Adrenal gland (tissue), 12 donors: ENCODE data around the gene ADAMTS4. TPM values are rescaled to one million over a fixed set of nuclear protein-coding genes. Genes with fewer than 3 reads are reported as not detected.

Source experiments
- DNase-seq, 7 donors: peaks; one replicate each; pipeline ENCODE4 v3.0.0-alpha.2; 2019 to 2020
- H3K27ac ChIP-seq, 5 donors: fragments of 200-600 bp; sonication (generic) in 4 of 5; 1 replicate in 3 of 5; 2 replicates in 2 of 5; pipeline versions ENCODE4 v1.5.1 to v1.8.0; 2016 to 2020; ENCODE audit warnings: mild to moderate bottlenecking in 1 of 5
- H3K27me3 ChIP-seq: fragments of 200-600 bp; 2 replicates; pipeline ENCODE4 v1.8.0; 2021
- H3K36me3 ChIP-seq, 2 donors: fragments of 200-600 bp; replicated peaks in 1 of 2; 1 replicate in 1 of 2; 2 replicates in 1 of 2; pipeline versions ENCODE4 v1.5.1 to v1.8.0; 2018 to 2022
- H3K4me1 ChIP-seq, 2 donors: fragments of 200-600 bp; replicated peaks in 1 of 2; 1 replicate in 1 of 2; 2 replicates in 1 of 2; pipeline versions ENCODE4 v1.5.1 to v1.8.0; 2018 to 2021
- H3K4me3 ChIP-seq, 4 donors: fragments of 200-600 bp; sonication (generic) in 3 of 4; one replicate each; pipeline ENCODE4 v1.5.1; 2016 to 2018
- H3K9me3 ChIP-seq, 3 donors: fragments of 200-600 bp; sonication (generic) in 1 of 3; replicated peaks in 1 of 3; 1 replicate in 2 of 3; 2 replicates in 1 of 3; pipeline versions ENCODE4 v1.5.1 to v1.8.0; 2016 to 2021
- POLR2A ChIP-seq, 2 donors: fragments of 450-650 bp; IDR thresholded peaks; one replicate each; pipeline ENCODE4 v1.6.1; 2017; ENCODE audit warnings: antibody characterized with exemption in 2 of 2, mild to moderate bottlenecking in 2 of 2, moderate library complexity in 1 of 2
- WGBS, 4 donors: extraction: QIAGEN DNeasy Blood & Tissue Kit in 2 of 4; methylation state at CpG; one replicate each; pipeline versions ENCODE4 v1.1.5 to v1.1.7; 2013 to 2017; 5-methylcytosine and 5-hydroxymethylcytosine counted together
- intact Hi-C, 2 donors: fragments of 100-400 bp; cut with DNase I; formaldehyde crosslinking; loops; one replicate each; pipeline versions ENCODE4 v1.14.1 to v1.15.0; 2022 to 2023
- polyA plus RNA-seq, 3 donors: library from polyadenylated mRNA; stranded (reverse); fragments of 200-250 nt in 2 of 3; fragments of 350-450 nt in 1 of 3; fragmentation: Illumina TruSeq in 1 of 3; extraction: RNeasy Lipid Tissue Mini Kit (QIAGEN cat#74804) in 1 of 3; gene quantifications; one replicate each; pipeline ENCODE4 v1.2.3, GENCODE V29; 2013 to 2014
- total RNA-seq, 9 donors: library from RNA; depleted of rRNA in 4 of 9; stranded (reverse); fragments of >200 nt in 4 of 9; fragments of 120-200 nt in 1 of 9; fragmentation: NEBNext Ultra II Directional in 1 of 9; extraction: Animal tissue kit (Norgen Biotek cat#: 25700) in 1 of 9; gene quantifications; one replicate each; pipeline versions ENCODE4 v1.1.0 to v1.2.4, GENCODE V29; 2013 to 2023
- TF ChIP-seq, protein P1 (sequence below), 6 experiments: fragments of 450-650 bp in 4 of 6; fragments of 200-600 bp in 2 of 6; sonication (generic) in 1 of 6; IDR thresholded peaks; 1 replicate in 5 of 6; 2 replicates in 1 of 6; pipeline versions ENCODE4 v1.5.1 to v1.8.0; 2016 to 2021; ENCODE audit warnings: antibody characterized with exemption in 6 of 6, mild to moderate bottlenecking in 2 of 6, moderate library complexity in 1 of 6
- donor health status: healthy with polysubstance abuse.
- donor health status: Bipolar disorder and iron deficiency.
- donor health status: DM: yes; HTN: yes; CAD: no.
- donor health status: DM: no; HTN: no; CAD: no.
- donor health status: DM: no; HTN: no; CAD: no.
- donor health status: DM: yes; HTN: yes; CAD: no.

Gene ADAMTS4
- total and polyA plus RNA-seq, 12 donors: 0.67 to 29.2 (median 10.2) TPM

DNA sequence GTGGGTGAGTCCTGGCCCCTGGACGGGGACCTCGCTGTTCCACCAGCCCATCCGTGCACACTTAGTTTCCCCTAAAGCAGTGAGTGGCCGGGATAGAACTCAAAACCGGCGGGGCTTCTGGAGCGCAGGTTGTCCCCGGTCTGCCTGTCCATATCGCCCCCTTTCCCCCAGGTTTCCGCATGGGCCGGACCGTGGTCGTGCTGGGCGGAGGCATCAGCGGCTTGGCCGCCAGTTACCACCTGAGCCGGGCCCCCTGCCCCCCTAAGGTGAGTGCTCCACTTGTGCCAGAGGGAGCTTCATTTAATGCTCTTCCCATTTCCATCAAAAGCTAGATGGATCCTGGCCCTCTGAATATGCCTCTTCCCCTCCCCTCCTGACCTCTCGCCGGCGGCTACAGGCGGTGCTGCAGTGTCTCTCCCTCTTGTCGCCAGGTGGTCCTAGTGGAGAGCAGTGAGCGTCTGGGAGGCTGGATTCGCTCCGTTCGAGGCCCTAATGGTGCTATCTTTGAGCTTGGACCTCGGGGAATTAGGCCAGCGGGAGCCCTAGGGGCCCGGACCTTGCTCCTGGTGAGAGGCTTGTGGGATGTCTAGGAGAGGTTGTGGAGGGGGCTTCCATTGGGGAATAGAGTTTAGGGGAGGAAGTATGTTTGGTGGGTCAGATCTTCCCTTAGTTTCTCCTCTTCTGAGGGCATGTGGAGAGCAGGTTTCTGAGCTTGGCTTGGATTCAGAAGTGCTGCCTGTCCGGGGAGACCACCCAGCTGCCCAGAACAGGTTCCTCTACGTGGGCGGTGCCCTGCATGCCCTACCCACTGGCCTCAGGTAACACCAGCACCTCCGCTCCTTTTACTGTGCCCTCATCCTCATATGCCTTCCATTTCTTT, 31.9 kb downstream of the ADAMTS4 start:
- Histone ChIP-seq H3K27ac (peak overlapping the region in 3 of 5 donors; percentile 32 to 81 (median 77)), H3K36me3 (peaks cover 0 to 58% of the 10 kb centered on the region in 2 donors), H3K9me3 (no peaks in the 10 kb centered on the region), H3K27me3 (no peaks in the 10 kb centered on the region), H3K4me1 (peaks cover 12 to 20% of the 10 kb centered on the region in 2 donors), H3K4me3 (peak overlapping the region in 3 of 4 donors; percentile 54 to 80 (median 56))
- intact Hi-C loops: no loop called here
- no peak for TF ChIP-seq POLR2A (IDR thresholded peaks at IDR 0.05)
- TF ChIP-seq, protein P1, sequence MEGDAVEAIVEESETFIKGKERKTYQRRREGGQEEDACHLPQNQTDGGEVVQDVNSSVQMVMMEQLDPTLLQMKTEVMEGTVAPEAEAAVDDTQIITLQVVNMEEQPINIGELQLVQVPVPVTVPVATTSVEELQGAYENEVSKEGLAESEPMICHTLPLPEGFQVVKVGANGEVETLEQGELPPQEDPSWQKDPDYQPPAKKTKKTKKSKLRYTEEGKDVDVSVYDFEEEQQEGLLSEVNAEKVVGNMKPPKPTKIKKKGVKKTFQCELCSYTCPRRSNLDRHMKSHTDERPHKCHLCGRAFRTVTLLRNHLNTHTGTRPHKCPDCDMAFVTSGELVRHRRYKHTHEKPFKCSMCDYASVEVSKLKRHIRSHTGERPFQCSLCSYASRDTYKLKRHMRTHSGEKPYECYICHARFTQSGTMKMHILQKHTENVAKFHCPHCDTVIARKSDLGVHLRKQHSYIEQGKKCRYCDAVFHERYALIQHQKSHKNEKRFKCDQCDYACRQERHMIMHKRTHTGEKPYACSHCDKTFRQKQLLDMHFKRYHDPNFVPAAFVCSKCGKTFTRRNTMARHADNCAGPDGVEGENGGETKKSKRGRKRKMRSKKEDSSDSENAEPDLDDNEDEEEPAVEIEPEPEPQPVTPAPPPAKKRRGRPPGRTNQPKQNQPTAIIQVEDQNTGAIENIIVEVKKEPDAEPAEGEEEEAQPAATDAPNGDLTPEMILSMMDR (IDR thresholded peaks at IDR 0.05): no peak
- no peak for DNase-seq
- WGBS, 4 donors: 8 to 12% (median 9%) methylated on average over 26 to 33 of the region's 33 CpGs

DNA sequence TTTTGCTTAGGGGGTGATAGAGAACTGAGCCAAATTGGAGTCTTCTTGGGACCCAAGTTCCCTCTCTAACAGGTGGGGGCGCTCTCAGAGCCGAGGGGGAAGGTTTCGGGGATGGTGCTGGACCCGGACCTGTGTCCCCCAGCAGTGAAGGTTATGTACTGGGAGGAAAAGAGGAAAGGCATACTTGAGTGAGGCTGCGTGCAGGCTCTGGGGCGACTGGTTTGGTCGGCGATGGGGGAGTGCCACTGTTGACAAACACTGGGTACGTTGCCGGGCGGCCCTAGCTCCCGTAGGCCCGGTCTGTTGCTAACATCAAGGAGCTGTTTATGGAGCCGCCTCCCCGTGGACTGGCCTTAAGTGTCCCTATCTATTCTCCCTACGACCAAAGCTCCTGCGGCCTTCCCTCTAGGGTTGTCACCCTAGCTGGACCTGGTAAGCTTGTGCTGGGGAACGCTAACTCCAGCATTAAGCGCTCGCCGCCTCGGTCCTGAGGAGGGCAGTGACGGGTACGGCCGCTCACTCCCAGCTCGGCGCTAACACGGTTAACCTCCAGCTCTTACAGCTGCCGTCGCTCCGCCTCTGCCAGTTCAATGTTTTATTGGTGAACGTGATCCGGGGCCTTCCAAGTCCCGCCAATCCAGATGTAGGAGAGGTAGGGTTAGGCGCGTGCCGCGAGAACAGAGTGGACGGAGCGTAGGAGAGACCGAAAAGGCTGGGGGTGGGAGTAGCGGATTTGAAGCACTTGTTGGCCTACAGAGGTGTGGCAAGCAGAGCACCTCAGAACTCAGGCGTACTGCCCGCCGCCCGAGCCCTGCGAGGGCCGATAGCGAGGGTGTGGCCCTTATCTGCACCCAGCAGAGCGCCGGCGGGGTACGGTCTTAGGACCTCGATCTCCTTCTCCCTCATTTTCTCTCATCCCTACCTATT, 32.8 kb downstream of the ADAMTS4 start, which contains the start of gene PPOX:
TSS of gene PPOX (plus strand) at position 685 of the 927 bp plus-strand sequence. CDS start 422 bp downstream, outside the sequence.
- Histone ChIP-seq H3K9me3 (no peaks in the 10 kb centered on the region), H3K36me3 (peaks cover 0 to 52% of the 10 kb centered on the region in 2 donors), H3K27ac (peak within 1 kb of the TSS; percentile 6 to 81 (median 77)), H3K4me1 (peaks cover 12 to 23% of the 10 kb centered on the region in 2 donors), H3K4me3 (peak within 1 kb of the TSS in 3 of 4 donors; percentile 54 to 80 (median 56)), H3K27me3 (no peaks in the 10 kb centered on the region)
- intact Hi-C loops: no loop called here
- TF ChIP-seq POLR2A (IDR thresholded peaks at IDR 0.05): peak in 1 of 2 donors; percentile 78
- TF ChIP-seq, protein P1 (IDR thresholded peaks at IDR 0.05): peak; percentile 9 to 44 (median 34)
- WGBS, 4 donors: 0 to 2% (median 0%) methylated on average over 42 to 54 of the region's 54 CpGs
- DNase-seq: peak; percentile 93 to 99 (median 98)

DNA sequence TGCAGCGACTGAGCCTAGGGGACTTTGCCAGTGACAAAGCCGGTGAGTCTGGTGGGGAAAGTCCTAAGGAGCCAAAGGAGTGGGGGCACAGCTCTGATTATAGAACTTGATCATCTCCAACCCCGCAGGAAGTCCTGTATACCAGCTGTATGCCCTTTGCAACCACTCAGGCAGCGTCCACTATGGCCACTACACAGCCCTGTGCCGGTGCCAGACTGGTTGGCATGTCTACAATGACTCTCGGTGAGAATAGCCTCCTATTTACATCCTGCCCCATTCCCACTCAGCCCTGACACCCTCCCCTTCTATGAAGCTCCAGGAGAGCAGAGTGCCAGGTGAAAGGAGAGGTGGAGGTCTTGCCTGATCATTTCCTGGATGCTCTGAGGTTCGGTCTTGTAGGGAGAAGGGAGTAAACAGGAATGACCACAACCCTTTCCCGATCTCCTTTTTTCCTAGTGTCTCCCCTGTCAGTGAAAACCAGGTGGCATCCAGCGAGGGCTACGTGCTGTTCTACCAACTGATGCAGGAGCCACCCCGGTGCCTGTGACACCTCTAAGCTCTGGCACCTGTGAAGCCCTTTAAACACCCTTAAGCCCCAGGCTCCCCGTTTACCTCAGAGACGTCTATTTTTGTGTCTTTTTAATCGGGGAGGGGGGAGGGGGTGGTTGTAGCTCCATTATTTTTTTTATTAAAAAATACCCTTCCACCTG, 33.8 kb downstream of the ADAMTS4 start:
- peak overlapping the region; percentile 6 to 81 (median 77) for H3K27ac ChIP-seq
- H3K9me3 ChIP-seq: no peaks in the 10 kb centered on the region
- intact Hi-C loops: no loop called here
- H3K4me1 ChIP-seq: peaks cover 15 to 32% of the 10 kb centered on the region in 2 donors
- DNase-seq: no peak
- H3K36me3 ChIP-seq: peaks cover 0 to 45% of the 10 kb centered on the region in 2 donors
- no peak for TF ChIP-seq POLR2A (IDR thresholded peaks at IDR 0.05)
- TF ChIP-seq, protein P1 (IDR thresholded peaks at IDR 0.05): no peak
- peak overlapping the region in 2 of 4 donors; percentile 54 to 80 for H3K4me3 ChIP-seq
- WGBS, 4 donors: 64 to 71% (median 69%) methylated on average over 14 of the region's 14 CpGs
- no peaks in the 10 kb centered on the region for H3K27me3 ChIP-seq
